A549 (cell line): ENCODE measurements around the gene CHST15.

Experiments used
- JUNB ChIP-seq: fragments of >200 bp; sonication (Bioruptor Twin); formaldehyde crosslinking; IDR thresholded peaks from 2 replicates; pipeline ENCODE4 v1.6.1; 2016
- TF ChIP-seq, protein P1 (sequence below): fragments of >200 bp; sonication (Bioruptor Twin); formaldehyde crosslinking; IDR thresholded peaks from 3 replicates; pipeline ENCODE4 v1.5.1; 2016

DNA sequence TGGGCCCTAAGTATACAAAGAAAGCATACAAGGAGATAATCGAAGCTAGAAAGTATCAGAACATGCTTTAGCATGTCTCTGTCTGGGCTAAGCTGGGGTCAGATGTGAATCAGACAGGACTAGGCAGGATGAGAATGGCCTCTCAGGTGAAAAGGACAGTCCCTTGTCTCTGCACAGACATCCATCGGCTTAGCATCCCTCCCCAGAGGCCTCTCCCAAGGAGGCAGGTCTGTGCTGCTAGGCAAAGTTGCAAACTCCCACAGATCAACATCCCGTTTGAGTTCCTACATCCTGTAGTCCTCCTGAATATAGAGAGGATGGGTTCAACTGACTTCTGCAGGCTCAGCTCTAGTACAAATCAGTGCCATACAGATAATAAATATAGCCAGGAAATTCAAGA lies 24.5 kb downstream of the CHST15 start:
- no peak for TF ChIP-seq JUNB
- TF ChIP-seq, protein P1, sequence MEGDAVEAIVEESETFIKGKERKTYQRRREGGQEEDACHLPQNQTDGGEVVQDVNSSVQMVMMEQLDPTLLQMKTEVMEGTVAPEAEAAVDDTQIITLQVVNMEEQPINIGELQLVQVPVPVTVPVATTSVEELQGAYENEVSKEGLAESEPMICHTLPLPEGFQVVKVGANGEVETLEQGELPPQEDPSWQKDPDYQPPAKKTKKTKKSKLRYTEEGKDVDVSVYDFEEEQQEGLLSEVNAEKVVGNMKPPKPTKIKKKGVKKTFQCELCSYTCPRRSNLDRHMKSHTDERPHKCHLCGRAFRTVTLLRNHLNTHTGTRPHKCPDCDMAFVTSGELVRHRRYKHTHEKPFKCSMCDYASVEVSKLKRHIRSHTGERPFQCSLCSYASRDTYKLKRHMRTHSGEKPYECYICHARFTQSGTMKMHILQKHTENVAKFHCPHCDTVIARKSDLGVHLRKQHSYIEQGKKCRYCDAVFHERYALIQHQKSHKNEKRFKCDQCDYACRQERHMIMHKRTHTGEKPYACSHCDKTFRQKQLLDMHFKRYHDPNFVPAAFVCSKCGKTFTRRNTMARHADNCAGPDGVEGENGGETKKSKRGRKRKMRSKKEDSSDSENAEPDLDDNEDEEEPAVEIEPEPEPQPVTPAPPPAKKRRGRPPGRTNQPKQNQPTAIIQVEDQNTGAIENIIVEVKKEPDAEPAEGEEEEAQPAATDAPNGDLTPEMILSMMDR = no peak
